B cell (primary cell): ENCODE measurements around the gene TRPV6.

ENCODE experiments used
- EZH2 ChIP-seq: IDR thresholded peaks from 2 replicates; pipeline ENCODE4 v1.6.1; 2012; ENCODE audit warnings: borderline replicate concordance, low read depth, mild to moderate bottlenecking, moderate library complexity, low read length; ENCODE audit not compliant: insufficient read depth, poor library complexity, severe bottlenecking
- TF ChIP-seq, protein P1 (sequence below): fragments of 200-600 bp; IDR thresholded peaks from one replicate; pipeline ENCODE4 v1.8.0; 2022; ENCODE audit warnings: antibody characterized with exemption, mild to moderate bottlenecking

DNA sequence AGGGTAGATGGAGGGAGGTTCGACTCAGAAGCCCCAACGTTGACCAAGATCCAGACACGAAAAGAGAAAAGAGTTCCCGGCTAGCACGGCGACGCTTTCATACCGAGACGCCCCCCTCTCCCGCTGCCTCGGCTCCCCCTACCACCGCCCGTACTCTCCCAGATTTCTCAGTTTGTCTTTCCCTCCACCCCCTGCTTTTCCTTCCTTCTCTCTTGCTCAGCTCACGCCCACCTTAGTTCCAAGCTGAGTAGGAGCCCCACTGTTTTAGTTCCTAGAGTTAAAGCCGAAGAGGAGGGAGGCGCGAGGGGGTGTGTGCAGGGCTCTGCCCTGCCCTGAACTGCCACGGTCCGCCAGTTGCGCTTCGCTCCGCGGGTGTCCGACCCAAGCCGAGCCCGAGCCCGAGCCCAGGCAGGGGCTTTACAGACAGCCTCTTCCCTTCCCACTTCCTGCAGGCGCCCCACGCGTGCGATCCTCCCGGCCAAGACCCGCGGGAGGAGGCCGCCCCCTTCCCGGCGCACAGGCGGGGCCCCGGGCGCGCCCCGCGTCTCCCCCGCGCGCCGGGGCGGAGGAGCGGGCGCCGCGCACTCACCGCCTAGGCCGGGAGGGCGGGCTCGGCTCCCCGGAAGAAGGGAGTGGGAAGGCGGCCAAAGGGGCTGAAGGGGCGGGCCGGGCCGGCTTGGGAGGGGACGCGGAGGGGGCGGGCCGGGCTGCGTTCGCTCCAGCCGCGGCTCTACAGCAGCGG, 31.0 kb downstream of the TRPV6 start, which contains the start of gene EPHB6:
- TF ChIP-seq, protein P1, sequence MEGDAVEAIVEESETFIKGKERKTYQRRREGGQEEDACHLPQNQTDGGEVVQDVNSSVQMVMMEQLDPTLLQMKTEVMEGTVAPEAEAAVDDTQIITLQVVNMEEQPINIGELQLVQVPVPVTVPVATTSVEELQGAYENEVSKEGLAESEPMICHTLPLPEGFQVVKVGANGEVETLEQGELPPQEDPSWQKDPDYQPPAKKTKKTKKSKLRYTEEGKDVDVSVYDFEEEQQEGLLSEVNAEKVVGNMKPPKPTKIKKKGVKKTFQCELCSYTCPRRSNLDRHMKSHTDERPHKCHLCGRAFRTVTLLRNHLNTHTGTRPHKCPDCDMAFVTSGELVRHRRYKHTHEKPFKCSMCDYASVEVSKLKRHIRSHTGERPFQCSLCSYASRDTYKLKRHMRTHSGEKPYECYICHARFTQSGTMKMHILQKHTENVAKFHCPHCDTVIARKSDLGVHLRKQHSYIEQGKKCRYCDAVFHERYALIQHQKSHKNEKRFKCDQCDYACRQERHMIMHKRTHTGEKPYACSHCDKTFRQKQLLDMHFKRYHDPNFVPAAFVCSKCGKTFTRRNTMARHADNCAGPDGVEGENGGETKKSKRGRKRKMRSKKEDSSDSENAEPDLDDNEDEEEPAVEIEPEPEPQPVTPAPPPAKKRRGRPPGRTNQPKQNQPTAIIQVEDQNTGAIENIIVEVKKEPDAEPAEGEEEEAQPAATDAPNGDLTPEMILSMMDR = no peak
- TF ChIP-seq EZH2 = no peak
